ENCODE measurements around the gene LYSET.
"Not testable (repeated sequence)": the region's sequence is repeated elsewhere in the genome, so short reads cannot be mapped to it uniquely, and the experiment has no call there.

LYSET gene

DNA sequence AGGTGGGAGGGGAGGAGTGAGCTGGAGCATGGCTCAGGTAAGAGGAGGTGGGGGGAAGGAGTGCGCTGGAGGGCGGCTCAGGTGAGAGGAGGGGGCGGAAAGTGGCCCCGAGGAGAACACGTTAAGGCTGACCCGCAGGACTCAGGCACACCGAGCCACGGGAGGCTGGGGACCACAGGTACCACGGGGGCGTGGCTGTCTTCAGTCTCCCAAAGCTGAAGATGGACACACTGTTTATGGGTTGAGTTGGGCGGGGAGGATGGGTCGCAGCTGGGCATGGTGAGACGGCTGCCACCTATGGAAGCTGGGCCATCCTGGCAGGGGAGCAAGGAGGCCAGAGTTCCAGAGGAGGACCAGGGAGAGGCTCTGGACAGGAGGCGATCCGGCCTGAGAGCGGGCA lies 45.4 kb downstream of the LYSET start:
- no peak for DNase-seq

GRCh38 chr14:93231129-93231979 lies 46.2 kb downstream of the LYSET start:
- peak in 1 of 2 donors; percentile 45 for DNase-seq

GRCh38 chr14:93232159-93232558 lies 47.0 kb downstream of the LYSET start:
- no peak for DNase-seq

DNA sequence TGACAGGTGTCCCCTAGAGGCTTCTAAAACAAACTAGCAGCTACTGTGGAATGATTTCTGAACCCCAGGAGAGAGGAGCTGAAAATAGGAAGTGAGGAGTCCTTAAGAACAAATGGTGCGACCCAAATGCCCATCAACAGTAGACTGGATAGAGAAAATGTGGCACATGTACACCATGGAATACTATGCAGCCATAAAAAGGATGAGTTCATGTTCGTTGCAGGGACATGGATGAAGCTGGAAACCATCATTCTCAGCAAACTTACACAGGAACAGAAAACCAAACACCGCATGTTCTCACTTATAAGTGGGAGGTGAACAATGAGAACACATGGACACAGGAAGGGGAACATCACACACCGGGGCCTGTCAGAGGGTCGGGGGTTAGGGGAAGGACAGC lies 48.0 kb downstream of the LYSET start:
- not testable (repeated sequence) for DNase-seq

- DNase-seq: no peak
These were observed 49.7 kb downstream of the LYSET start for GRCh38 chr14:93234798-93235197.
